GM12892 (cell line): ENCODE measurements around the gene IL20RB.
"Not testable (repeated sequence)": the region's sequence is repeated elsewhere in the genome, so short reads cannot be mapped to it uniquely, and the experiment has no call there.

Experiments used
- DNase-seq: peaks from one replicate; pipeline ENCODE4 v3.0.0; 2011; ENCODE audit not compliant: insufficient read length
- FAIRE-seq: peaks from 2 replicates; lab custom pipeline; 2011; peaks lifted over from hg19 to GRCh38; lab: Jason Lieb, UNC
- POLR2A ChIP-seq: IDR thresholded peaks from 2 replicates; pipeline ENCODE4 v1.6.1; 2011; ENCODE audit warnings: low read depth, low read length, control low read depth
- POLR2AphosphoS5 ChIP-seq: IDR thresholded peaks from 2 replicates; pipeline ENCODE4 v1.6.1; 2011; ENCODE audit warnings: low read depth, low read length, control low read depth
- TAF1 ChIP-seq: IDR thresholded peaks from 2 replicates; pipeline ENCODE4 v1.6.1; 2011; ENCODE audit warnings: low read depth, mild to moderate bottlenecking, control low read depth, low read length, borderline replicate concordance

Gene IL20RB

GRCh38 chr3:136960838-136961836 is 3.4 kb downstream of the IL20RB start:
- TF ChIP-seq POLR2AphosphoS5: no peak
- no peak for TF ChIP-seq POLR2A
- no peak for TF ChIP-seq TAF1
- DNase-seq: no peak

GRCh38 chr3:136962927-136963326 is 5.1 kb downstream of the IL20RB start:
- no peak for FAIRE-seq
- TF ChIP-seq POLR2AphosphoS5: no peak
- TF ChIP-seq POLR2A: no peak
- no peak for TF ChIP-seq TAF1
- DNase-seq: no peak

More at GRCh38 chr3:136960838-136961836, 3.4 kb downstream of the IL20RB start:
- no peak for FAIRE-seq

GRCh38 chr3:136969539-136969938 is 11.8 kb downstream of the IL20RB start:
- not testable (repeated sequence) for DNase-seq, FAIRE-seq

DNA sequence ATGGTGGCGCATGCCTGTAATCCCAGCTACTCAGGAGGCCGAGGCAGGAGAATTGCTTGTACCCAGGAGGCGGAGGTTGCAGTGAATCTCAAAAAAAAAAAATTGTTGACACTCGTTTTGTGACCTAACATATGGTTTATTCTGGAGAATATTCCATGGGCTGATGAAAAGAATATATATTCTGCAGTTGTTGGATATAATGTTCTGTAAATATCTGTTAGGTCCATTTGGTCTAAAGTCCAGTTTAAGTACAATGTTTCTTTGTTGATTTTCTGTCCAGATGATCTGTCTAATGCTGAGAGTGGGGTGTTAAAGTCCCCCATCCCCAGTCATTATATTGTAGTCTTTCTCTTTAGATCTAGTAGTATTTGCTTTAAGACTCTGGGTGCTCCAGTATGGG is 15.6 kb downstream of the IL20RB start:
- FAIRE-seq (no peak), DNase-seq (no peak)
- TF ChIP-seq TAF1 (no peak), POLR2A (no peak), POLR2AphosphoS5 (no peak)

DNA sequence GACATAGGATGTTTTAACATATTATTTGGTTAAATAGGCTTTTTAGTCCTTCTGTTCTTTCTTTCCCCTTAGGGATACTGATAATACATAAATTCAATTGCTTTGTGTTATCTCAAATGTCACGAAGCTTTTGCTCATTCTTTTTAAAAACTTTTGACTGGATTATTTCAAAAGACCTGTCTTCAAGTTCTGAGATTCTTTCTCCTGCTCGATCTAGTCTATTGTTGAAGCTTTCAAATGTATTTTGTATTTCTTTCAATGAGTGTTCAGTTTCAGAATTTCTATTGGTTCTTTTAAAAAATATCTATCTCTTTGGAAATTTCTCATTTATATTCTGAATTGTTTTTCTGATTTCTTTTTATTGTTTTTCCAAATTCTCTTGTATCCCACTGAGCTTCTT is 16.9 kb downstream of the IL20RB start:
- FAIRE-seq (no peak), DNase-seq (no peak)
- TF ChIP-seq POLR2AphosphoS5: no peak

GRCh38 chr3:136979204-136979603 is 21.4 kb downstream of the IL20RB start:
- DNase-seq: no peak
- TF ChIP-seq TAF1: no peak
- no peak for TF ChIP-seq POLR2A
- no peak for TF ChIP-seq POLR2AphosphoS5
- no peak for FAIRE-seq

GRCh38 chr3:136979684-136980083 is 21.9 kb downstream of the IL20RB start:
- TF ChIP-seq TAF1 (no peak), POLR2A (no peak), POLR2AphosphoS5 (no peak)
- no peak for DNase-seq
- no peak for FAIRE-seq

DNA sequence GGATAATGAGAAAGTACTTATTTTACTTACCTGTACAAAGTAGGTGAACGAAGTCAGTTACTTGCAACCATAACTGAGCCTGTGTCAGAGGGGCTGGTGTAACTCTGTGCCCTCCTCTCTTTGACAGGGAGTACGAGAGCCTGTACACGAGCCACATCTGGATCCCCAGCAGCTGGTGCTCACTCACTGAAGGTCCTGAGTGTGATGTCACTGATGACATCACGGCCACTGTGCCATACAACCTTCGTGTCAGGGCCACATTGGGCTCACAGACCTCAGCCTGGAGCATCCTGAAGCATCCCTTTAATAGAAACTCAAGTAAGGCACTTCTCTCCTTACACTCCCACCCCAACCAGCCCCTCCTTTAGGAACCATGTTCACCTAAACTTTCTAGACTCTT is 24.2 kb downstream of the IL20RB start:
- FAIRE-seq: no peak
- TF ChIP-seq POLR2A: no peak
- TF ChIP-seq POLR2AphosphoS5: no peak
- TF ChIP-seq TAF1: no peak
- DNase-seq: no peak

- FAIRE-seq: no peak
- no peak for TF ChIP-seq POLR2A
- no peak for TF ChIP-seq TAF1
- no peak for TF ChIP-seq POLR2AphosphoS5
- no peak for DNase-seq
Measured at GRCh38 chr3:136982520-136983138, 24.8 kb downstream of the IL20RB start.

- no peak for FAIRE-seq
Measured at GRCh38 chr3:136984837-136985236, 27.1 kb downstream of the IL20RB start.

DNA sequence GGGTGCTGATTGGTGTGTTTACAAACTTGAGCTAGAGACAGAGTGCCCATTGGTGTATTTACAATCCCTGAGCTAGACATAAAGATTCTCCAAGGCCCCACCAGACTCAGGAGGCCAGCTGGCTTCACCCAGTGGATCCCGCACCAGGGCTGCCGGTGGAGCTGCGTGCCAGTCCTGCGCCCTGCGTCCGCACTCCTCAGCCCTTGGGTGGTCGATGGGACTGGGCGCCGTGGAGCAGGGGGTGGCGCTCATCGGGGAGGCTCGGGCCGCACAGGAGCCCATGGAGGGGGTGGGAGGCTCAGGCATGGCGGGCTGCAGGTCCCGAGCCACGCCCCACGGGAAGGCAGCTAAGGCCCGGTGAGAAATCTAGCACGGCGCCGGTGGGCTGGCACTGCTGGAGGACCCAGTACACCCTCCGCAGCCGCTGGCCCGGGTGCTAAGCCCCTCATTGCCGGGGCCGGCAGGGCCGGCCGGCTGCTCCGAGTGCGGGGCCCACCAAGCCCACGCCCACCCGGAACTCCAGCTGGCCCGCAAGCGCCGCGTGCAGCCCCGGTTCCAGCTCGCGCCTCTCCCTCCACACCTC is 29.7 kb downstream of the IL20RB start:
- DNase-seq, FAIRE-seq: not testable (repeated sequence)

More at GRCh38 chr3:136984837-136985236, 27.1 kb downstream of the IL20RB start:
- no peak for TF ChIP-seq TAF1
- TF ChIP-seq POLR2AphosphoS5: no peak
- no peak for TF ChIP-seq POLR2A
- DNase-seq: no peak

- no peak for TF ChIP-seq POLR2A
- TF ChIP-seq TAF1: no peak
- no peak for TF ChIP-seq POLR2AphosphoS5
- FAIRE-seq (no peak), DNase-seq (no peak)
Measured at GRCh38 chr3:136988651-136989050, 30.9 kb downstream of the IL20RB start.
